AG04450 (cell line): ENCODE measurements around the gene SRPK2. TPM values are rescaled to one million over a fixed set of nuclear protein-coding genes. Genes with fewer than 3 reads are reported as not detected.

Source experiments
- CTCF ChIA-PET: fragments of 300-600, 350-600 bp; formaldehyde crosslinking; extraction: SDS; loops from one replicate; lab custom pipeline; 2022; ENCODE audit warnings: antibody characterized with exemption, inconsistent platforms; lab: Charles Lee
- POLR2A ChIA-PET: fragments of 350-600 bp; formaldehyde crosslinking; extraction: SDS; loops from one replicate; lab custom pipeline; 2021; ENCODE audit warnings: antibody characterized with exemption, inconsistent platforms; lab: Yijun Ruan, JAX
- DNase-seq: peaks from one replicate; pipeline ENCODE4 v3.0.0-alpha.2; 2011; ENCODE audit warnings: low read depth, low spot score
- H3K27ac ChIP-seq: one replicate; pipeline ENCODE4 v1.5.1; 2012; ENCODE audit warnings: low read depth, low read length, control low read depth
- H3K27me3 ChIP-seq: one replicate; pipeline ENCODE4 v1.6.0; 2012; ENCODE audit warnings: low read length; ENCODE audit not compliant: control insufficient read depth, insufficient read depth
- H3K4me3 ChIP-seq: 2 replicates; pipeline ENCODE4 v1.5.1; 2011; ENCODE audit warnings: mild to moderate bottlenecking, low read depth, low read length, control low read depth
- H3K9me3 ChIP-seq: 2 replicates; pipeline ENCODE4 v1.5.1; 2012; ENCODE audit warnings: low read length; ENCODE audit not compliant: control insufficient read depth, insufficient read depth
- CTCF ChIP-seq: IDR thresholded peaks from 2 replicates; pipeline ENCODE4 v1.5.1; 2011; ENCODE audit warnings: low read depth, low read length, control low read depth, inconsistent platforms
- polyA plus RNA-seq: library from polyadenylated mRNA; depleted of rRNA; stranded (reverse); fragments of >200 nt; gene quantifications from 2 replicates; pipeline ENCODE4 v1.2.3, GENCODE V29; 2011

The SRPK2 gene
- polyA plus RNA-seq, 1 experiment, result 22.4 TPM

DNA sequence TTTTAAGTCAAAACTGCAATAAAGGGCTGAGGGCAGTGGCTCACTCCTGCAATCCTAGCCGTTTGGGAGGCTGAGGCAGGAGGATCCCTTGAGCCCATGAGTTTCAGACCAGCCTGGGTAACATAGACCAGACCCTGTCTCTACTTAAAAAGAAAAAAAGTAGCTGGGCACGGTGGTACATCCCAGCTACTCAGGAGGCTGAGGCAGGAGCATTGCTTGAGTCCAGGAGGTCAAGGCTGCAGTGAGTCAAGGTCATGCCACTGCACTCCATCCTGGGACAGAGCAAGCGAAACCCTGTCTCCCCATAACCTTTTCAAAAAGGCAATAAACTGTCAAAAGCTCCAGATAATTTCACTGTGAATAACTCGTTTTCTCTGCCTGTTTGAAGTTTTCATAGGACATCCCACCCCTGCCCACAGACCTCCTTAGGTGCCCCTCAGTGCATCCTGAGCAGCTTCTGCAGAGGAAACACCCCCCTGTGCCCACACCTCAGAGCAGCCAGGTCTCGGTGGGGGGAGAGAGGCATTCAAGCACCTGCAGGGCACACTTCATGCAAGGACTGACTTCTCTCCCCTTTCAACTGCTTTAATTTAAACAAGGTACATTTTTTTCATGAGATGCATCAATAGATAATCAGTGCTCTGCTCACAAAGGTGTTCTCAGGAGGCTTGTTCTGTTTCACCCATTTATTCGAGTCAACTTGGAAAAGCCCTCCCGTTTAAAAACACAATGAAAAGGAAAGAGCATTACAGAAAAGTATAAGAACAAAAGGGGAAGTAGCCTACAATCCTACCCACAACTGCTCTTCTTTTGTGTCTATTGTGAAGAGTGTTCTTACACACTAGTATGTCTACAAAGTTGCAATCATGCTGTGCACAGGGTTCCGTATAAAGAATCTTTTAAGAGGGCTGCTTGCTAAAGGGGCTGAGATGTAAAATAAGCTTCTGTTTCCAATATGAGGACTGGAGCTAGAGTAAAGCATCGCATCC, 269.8 kb downstream of the SRPK2 start:
- ChIA-PET POLR2A (interaction anchor here (0.6 kb wide), 2 partner anchors 106 to 612 kb away, joined by 3 read pairs; no protein-coding TSS in a partner anchor), CTCF (no interaction called here)
- Histone ChIP-seq H3K27ac (no peak overlapping the region), H3K9me3 (no peaks in the 10 kb centered on the region), H3K27me3 (no peaks in the 10 kb centered on the region), H3K4me3 (no peak overlapping the region)
- no peak for TF ChIP-seq CTCF
- no peak for DNase-seq

- ChIA-PET CTCF (interaction anchor here (0.5 kb wide), 1 partner anchor 42 kb away, joined by 3 read pairs; no protein-coding TSS in a partner anchor), POLR2A (no interaction called here)
- Histone ChIP-seq H3K4me3 (no peak overlapping the region), H3K27me3 (no peaks in the 10 kb centered on the region), H3K9me3 (no peaks in the 10 kb centered on the region), H3K27ac (no peak overlapping the region)
- no peak for DNase-seq
- no peak for TF ChIP-seq CTCF
Observed at GRCh38 chr7:105112440-105113418, 276.0 kb downstream of the SRPK2 start.

DNA sequence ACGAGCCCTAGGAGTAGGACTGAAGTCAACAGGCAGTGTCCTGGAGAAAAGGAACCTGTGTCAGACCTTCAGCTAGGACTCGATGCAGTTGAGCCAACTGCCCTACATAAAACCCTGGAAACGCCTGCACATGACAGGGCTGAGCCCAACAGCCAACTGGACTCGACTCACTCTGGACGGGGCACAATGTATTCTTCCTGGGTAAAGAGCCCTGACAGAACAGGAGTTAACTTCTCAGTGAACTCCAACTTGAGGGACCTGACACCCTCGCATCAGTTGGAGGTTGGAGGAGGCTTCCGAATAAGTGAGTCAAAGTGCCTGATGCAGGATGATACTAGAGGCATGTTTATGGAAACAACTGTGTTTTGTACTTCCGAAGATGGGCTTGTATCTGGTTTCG, 281.3 kb downstream of the SRPK2 start:
- no peak for DNase-seq
- Histone ChIP-seq H3K27me3 (no peaks in the 10 kb centered on the region), H3K9me3 (no peaks in the 10 kb centered on the region), H3K4me3 (no peak overlapping the region), H3K27ac (no peak overlapping the region)
- ChIA-PET POLR2A (no interaction called here), CTCF (no interaction called here)
- TF ChIP-seq CTCF, result no peak

GRCh38 chr7:105106473-105106872, 282.2 kb downstream of the SRPK2 start:
- POLR2A ChIA-PET, result no interaction called here
- CTCF ChIA-PET, result interaction anchor here (0.6 to 1.1 kb wide), 2 partner anchors 425 to 1540 kb away, joined by 3 to 4 read pairs; partner anchors contain the start of gene RINT1
- no peak for DNase-seq
- Histone ChIP-seq H3K9me3 (no peaks in the 10 kb centered on the region), H3K4me3 (no peak overlapping the region), H3K27ac (no peak overlapping the region), H3K27me3 (no peaks in the 10 kb centered on the region)
- no peak for TF ChIP-seq CTCF
